ENCODE results near the gene IFT80.

DNA sequence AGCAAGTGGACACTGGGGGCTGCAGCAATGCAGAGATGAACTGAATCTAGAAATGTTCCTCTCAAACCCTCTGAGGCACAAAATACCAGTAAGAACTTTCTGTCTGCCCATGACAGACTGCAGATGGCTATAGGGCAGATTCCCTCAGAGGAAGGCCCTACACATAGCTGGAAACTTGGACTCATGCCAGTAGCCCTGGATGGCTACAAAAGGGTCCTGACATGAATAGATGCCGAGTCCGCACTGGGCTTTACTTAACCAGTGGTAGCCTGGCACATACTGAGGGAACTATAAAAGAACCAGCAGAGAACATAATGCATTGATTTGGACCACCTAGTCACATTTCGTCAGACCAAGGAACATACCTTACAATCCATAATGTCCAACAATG, 107.1 kb downstream of the IFT80 start:
- TF ChIP-seq POLR2AphosphoS5 (IDR thresholded peaks at IDR 0.05; ENCODE audit: low read depth) (no peak), EZH2phosphoT487 (IDR thresholded peaks at IDR 0.05; ENCODE audit: unreplicated experiment) (no peak), ZNF331 (CRISPR knock-in tag; IDR thresholded peaks at IDR 0.05; ENCODE audit: low read depth) (no peak), EZH2 (IDR thresholded peaks at IDR 0.05; ENCODE audit: low read depth, unreplicated experiment) (no peak), CREB1 (CRISPR knock-in tag; IDR thresholded peaks at IDR 0.05; ENCODE audit: low read depth) (no peak)
- TF ChIP-seq, protein P1, sequence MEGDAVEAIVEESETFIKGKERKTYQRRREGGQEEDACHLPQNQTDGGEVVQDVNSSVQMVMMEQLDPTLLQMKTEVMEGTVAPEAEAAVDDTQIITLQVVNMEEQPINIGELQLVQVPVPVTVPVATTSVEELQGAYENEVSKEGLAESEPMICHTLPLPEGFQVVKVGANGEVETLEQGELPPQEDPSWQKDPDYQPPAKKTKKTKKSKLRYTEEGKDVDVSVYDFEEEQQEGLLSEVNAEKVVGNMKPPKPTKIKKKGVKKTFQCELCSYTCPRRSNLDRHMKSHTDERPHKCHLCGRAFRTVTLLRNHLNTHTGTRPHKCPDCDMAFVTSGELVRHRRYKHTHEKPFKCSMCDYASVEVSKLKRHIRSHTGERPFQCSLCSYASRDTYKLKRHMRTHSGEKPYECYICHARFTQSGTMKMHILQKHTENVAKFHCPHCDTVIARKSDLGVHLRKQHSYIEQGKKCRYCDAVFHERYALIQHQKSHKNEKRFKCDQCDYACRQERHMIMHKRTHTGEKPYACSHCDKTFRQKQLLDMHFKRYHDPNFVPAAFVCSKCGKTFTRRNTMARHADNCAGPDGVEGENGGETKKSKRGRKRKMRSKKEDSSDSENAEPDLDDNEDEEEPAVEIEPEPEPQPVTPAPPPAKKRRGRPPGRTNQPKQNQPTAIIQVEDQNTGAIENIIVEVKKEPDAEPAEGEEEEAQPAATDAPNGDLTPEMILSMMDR (conservative IDR thresholded peaks at IDR 0.05; ENCODE audit: low read depth in 2 of 2): no peak
- TF ChIP-seq, protein P2, sequence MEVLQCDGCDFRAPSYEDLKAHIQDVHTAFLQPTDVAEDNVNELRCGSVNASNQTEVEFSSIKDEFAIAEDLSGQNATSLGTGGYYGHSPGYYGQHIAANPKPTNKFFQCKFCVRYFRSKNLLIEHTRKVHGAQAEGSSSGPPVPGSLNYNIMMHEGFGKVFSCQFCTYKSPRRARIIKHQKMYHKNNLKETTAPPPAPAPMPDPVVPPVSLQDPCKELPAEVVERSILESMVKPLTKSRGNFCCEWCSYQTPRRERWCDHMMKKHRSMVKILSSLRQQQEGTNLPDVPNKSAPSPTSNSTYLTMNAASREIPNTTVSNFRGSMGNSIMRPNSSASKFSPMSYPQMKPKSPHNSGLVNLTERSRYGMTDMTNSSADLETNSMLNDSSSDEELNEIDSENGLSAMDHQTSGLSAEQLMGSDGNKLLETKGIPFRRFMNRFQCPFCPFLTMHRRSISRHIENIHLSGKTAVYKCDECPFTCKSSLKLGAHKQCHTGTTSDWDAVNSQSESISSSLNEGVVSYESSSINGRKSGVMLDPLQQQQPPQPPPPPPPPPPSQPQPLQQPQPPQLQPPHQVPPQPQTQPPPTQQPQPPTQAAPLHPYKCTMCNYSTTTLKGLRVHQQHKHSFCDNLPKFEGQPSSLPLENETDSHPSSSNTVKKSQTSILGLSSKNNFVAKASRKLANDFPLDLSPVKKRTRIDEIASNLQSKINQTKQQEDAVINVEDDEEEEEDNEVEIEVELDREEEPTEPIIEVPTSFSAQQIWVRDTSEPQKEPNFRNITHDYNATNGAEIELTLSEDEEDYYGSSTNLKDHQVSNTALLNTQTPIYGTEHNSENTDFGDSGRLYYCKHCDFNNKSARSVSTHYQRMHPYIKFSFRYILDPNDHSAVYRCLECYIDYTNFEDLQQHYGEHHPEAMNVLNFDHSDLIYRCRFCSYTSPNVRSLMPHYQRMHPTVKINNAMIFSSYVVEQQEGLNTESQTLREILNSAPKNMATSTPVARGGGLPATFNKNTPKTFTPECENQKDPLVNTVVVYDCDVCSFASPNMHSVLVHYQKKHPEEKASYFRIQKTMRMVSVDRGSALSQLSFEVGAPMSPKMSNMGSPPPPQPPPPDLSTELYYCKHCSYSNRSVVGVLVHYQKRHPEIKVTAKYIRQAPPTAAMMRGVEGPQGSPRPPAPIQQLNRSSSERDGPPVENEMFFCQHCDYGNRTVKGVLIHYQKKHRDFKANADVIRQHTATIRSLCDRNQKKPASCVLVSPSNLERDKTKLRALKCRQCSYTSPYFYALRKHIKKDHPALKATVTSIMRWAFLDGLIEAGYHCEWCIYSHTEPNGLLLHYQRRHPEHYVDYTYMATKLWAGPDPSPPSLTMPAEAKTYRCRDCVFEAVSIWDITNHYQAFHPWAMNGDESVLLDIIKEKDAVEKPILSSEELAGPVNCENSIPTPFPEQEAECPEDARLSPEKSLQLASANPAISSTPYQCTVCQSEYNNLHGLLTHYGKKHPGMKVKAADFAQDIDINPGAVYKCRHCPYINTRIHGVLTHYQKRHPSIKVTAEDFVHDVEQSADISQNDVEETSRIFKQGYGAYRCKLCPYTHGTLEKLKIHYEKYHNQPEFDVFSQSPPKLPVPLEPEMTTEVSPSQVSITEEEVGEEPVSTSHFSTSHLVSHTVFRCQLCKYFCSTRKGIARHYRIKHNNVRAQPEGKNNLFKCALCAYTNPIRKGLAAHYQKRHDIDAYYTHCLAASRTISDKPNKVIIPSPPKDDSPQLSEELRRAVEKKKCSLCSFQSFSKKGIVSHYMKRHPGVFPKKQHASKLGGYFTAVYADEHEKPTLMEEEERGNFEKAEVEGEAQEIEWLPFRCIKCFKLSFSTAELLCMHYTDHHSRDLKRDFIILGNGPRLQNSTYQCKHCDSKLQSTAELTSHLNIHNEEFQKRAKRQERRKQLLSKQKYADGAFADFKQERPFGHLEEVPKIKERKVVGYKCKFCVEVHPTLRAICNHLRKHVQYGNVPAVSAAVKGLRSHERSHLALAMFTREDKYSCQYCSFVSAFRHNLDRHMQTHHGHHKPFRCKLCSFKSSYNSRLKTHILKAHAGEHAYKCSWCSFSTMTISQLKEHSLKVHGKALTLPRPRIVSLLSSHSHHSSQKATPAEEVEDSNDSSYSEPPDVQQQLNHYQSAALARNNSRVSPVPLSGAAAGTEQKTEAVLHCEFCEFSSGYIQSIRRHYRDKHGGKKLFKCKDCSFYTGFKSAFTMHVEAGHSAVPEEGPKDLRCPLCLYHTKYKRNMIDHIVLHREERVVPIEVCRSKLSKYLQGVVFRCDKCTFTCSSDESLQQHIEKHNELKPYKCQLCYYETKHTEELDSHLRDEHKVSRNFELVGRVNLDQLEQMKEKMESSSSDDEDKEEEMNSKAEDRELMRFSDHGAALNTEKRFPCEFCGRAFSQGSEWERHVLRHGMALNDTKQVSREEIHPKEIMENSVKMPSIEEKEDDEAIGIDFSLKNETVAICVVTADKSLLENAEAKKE (CRISPR knock-in tag; IDR thresholded peaks at IDR 0.05): no peak
- TF ChIP-seq, protein P3, sequence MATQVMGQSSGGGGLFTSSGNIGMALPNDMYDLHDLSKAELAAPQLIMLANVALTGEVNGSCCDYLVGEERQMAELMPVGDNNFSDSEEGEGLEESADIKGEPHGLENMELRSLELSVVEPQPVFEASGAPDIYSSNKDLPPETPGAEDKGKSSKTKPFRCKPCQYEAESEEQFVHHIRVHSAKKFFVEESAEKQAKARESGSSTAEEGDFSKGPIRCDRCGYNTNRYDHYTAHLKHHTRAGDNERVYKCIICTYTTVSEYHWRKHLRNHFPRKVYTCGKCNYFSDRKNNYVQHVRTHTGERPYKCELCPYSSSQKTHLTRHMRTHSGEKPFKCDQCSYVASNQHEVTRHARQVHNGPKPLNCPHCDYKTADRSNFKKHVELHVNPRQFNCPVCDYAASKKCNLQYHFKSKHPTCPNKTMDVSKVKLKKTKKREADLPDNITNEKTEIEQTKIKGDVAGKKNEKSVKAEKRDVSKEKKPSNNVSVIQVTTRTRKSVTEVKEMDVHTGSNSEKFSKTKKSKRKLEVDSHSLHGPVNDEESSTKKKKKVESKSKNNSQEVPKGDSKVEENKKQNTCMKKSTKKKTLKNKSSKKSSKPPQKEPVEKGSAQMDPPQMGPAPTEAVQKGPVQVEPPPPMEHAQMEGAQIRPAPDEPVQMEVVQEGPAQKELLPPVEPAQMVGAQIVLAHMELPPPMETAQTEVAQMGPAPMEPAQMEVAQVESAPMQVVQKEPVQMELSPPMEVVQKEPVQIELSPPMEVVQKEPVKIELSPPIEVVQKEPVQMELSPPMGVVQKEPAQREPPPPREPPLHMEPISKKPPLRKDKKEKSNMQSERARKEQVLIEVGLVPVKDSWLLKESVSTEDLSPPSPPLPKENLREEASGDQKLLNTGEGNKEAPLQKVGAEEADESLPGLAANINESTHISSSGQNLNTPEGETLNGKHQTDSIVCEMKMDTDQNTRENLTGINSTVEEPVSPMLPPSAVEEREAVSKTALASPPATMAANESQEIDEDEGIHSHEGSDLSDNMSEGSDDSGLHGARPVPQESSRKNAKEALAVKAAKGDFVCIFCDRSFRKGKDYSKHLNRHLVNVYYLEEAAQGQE (IDR thresholded peaks at IDR 0.05; ENCODE audit: unreplicated experiment): no peak

Measured in GM23338 (cell line).